Astrocyte of the cerebellum (primary cell): ENCODE measurements around the gene NES.

Experiments used
- DNase-seq: peaks from one replicate; pipeline ENCODE4 v3.0.0-alpha.2; 2011; ENCODE audit warnings: low read depth
- H3K4me3 ChIP-seq: 2 replicates; pipeline ENCODE4 v1.5.1; 2011; ENCODE audit warnings: mild to moderate bottlenecking, low read depth, low read length, moderate library complexity
- in situ Hi-C: cut with HindIII; loops from 2 replicates; pipeline ENCODE4 v1.10.0; 2017; ENCODE audit warnings: low sequenced_read_pairs
- TF ChIP-seq, protein P1 (sequence below): IDR thresholded peaks from 2 replicates; pipeline ENCODE4 v1.5.1; 2012; ENCODE audit warnings: low read length, low read depth, moderate library complexity, mild to moderate bottlenecking; ENCODE audit errors: missing control alignments

Gene NES

DNA sequence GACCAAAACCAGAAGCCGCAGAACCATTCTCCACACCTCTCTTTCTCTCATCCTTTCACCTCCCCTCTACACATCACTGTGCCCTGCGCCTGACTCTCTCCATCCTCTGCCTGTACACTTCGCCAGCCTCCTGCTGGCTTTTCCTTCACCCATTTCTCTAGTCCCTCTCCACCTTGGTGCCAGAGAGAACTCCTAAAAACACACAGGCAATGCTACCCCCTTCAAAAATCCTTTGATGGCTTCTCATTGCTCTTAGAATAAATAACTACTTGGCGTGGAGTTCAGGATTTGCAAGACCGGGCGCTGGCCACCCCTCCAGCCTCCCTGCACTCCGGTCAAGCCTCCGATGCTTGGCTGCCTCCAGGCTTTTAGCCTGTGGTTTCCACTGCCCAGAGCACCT is 19.5 kb upstream of the NES start:
- H3K4me3 ChIP-seq = no peak overlapping the region
- in situ Hi-C loops = no loop called here
- TF ChIP-seq, protein P1, sequence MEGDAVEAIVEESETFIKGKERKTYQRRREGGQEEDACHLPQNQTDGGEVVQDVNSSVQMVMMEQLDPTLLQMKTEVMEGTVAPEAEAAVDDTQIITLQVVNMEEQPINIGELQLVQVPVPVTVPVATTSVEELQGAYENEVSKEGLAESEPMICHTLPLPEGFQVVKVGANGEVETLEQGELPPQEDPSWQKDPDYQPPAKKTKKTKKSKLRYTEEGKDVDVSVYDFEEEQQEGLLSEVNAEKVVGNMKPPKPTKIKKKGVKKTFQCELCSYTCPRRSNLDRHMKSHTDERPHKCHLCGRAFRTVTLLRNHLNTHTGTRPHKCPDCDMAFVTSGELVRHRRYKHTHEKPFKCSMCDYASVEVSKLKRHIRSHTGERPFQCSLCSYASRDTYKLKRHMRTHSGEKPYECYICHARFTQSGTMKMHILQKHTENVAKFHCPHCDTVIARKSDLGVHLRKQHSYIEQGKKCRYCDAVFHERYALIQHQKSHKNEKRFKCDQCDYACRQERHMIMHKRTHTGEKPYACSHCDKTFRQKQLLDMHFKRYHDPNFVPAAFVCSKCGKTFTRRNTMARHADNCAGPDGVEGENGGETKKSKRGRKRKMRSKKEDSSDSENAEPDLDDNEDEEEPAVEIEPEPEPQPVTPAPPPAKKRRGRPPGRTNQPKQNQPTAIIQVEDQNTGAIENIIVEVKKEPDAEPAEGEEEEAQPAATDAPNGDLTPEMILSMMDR = no peak
- DNase-seq = no peak

DNA sequence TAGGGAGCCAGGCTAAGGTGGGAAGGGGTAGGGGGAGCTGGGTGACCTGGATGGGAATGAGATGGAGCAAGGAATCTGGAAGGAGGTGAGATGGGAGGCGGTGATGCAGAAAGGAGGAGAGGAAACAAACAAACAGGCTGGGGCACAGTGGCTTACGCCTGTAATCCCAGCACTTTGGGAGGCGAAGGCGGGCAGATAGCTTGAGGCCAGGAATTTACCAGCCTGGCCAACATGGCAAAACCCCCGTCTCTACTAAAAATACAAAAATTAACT is 17.4 kb upstream of the NES start:
- TF ChIP-seq, protein P1 = no peak
- in situ Hi-C loops = no loop called here
- no peak overlapping the region for H3K4me3 ChIP-seq
- DNase-seq = no peak

DNA sequence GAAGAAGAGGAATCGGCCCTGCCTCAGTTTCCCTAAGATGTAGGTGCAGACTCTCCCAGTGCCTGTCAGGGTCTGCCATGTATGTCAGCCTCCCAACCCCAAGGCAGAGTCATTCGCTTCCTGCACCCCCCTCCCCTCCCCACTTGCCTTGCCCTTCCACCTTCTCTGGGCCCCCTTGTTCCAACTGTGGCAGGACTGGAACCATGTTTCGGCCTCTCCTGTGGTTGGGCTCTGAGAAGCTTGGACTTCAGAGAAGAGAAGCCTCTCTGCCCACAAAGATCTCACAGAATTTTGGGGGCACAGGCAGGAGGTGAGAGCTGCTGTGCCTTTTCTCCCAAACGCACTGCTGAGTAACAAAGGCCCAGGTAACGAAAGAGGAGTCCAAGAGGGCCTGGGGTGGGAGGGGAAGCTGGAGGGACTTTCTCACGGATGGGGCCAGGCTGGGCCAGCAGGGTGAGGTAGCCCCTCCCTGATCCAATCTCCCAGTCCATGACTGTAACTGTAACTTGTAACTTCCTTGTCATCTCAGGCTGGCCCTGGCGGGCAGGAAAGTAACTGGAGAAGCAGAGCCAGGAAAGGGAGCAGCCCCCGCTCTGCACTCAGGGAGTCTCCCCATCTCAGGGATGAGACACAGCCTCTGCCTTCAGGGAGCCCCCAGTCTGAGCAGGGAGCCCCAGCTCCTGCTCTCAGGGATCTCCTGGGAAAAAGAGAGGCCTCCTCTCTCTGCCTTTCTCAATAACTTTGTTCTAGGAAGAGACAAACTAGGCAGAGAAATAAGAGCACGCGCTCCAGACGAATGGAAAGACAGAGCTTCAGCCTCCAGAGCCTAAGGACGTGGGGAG is 16.9 kb upstream of the NES start:
- no peak for DNase-seq
- in situ Hi-C loops = no loop called here
- TF ChIP-seq, protein P1 = no peak
- no peak overlapping the region for H3K4me3 ChIP-seq

DNA sequence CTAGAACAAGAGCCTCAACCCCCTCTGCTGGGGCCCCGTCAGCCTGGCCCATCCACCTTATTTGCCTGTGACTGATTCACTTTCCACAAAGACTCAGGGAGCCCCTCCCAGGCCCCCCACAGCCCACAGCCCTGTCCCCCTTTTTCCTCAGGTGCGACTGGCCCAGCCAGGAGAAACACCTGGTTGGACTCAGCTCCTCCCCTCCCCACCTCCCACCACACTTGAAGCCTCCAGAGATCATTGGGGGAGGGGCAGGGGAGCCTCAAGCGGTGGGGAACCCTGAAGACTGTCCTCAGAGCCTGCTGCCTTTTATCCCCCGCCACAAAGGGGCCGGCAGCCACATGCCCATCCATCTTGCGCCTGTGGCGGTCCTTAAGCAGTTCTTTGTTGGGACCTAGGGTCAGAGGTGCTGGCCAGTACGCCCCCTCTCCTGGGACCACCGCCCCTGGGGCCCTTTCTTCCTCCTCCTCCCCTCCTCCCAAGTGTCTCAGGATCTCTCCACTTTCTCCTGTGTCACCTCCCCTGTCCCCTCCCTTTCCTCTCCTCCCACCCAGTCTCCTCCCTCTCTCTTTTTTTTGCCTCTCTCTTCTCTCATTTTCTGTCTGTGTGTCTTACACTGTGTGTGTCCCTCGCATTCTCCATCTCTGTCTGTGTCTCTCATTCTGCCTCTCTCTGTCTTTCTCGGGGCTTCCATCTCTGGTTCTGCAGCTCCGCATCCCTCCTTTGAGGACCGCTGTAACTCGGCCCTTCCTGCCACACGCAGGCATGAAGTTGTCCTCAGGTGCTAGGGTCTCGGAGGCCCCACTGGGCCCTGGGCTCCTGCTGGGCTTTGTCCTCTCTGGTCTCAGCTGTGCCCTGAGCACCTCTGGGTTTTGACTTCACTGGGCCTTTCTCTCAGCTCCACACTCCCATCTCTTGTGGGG is 16.0 kb upstream of the NES start:
- TF ChIP-seq, protein P1 = no peak
- no peak overlapping the region for H3K4me3 ChIP-seq
- in situ Hi-C loops = no loop called here
- no peak for DNase-seq

DNA sequence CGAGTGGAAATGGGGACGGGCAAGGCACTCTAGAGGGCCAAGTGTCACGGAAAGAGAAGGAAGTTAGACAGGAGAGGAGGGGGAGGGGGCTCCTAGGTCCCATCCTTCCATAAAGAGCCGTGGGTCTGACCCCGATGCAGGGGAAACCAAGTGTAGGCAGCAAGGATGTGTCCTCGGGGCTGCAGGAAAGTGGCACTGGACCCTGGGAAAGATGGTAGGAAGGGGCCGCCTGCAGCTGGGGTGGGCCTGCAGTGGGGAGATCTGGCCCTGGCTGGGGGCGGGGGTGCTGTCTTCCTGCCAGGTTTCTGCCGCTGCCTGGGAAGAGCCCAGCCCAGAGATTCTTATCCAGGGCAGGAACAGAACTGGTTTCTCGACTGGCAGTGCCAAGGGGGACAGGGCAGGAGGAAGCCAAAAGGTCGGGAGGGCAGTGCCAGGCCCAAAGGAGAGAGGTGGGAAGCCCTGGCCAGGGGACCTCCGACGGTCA is 15.3 kb upstream of the NES start:
- TF ChIP-seq, protein P1 = no peak
- in situ Hi-C loops = no loop called here
- no peak overlapping the region for H3K4me3 ChIP-seq
- DNase-seq = no peak

DNA sequence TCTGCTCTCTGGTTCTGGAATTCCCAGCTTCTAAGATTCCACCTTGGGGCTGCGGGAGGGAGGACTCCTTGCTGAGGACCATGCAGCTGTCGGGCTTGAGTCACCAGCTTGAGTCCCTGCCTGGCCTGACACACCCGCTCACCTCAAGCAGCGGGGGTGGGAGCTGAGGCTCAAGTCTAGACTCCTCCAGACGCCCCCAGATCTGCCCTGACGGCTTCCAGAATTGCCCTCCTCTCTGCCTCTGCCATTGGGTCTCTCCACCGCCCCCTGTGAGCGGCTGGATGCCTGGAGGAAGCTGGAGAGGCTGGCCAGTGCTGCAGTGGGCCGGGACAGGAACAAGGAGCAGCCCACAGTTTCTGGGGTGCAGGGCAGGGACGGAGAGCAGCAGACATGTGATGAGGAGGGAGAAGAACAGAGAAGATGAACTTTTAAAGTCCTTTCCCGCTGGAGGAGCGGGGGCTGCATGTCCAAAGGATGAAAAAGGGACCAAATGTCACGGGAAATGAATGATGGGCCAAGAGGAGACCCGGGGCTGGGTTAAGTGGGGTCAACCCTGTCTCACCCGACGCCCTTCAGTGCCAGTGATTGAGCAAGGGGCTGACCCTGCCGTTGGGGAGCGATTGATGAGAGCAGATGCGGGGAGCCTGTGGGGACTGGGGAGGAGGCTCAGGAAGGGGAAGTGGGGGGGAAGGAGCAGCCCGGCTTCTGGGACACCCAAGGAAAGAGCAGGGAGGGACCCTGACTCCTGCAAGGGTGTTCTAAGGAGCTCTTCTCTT is 14.6 kb upstream of the NES start:
- no peak overlapping the region for H3K4me3 ChIP-seq
- TF ChIP-seq, protein P1 = peak; percentile 14
- DNase-seq = no peak
- in situ Hi-C loops = no loop called here
